ENCODE results near the gene MND1. TPM values are rescaled to one million over a fixed set of nuclear protein-coding genes. Genes with fewer than 3 reads are reported as not detected.

Gene MND1
- total and polyA plus RNA-seq, 12 donors: 0.36 to 9.5 (median 0.53) TPM; not detected in 3

GRCh38 chr4:153297116-153297515, 47.4 kb upstream of the MND1 start:
- Histone ChIP-seq H3K9me3 (replicated peaks in 1 of 3) (no peaks in the 10 kb centered on the region), H3K27ac (no peak overlapping the region), H3K4me3 (no peak overlapping the region), H3K36me3 (replicated peaks in 1 of 2) (peaks cover 0 to 14% of the 10 kb centered on the region in 2 donors), H3K4me1 (replicated peaks in 1 of 2) (peaks cover 0 to under 1% of the 10 kb centered on the region in 2 donors), H3K27me3 (no peaks in the 10 kb centered on the region)
- intact Hi-C loops (cut with DNase I): no loop called here
- TF ChIP-seq, protein P1, sequence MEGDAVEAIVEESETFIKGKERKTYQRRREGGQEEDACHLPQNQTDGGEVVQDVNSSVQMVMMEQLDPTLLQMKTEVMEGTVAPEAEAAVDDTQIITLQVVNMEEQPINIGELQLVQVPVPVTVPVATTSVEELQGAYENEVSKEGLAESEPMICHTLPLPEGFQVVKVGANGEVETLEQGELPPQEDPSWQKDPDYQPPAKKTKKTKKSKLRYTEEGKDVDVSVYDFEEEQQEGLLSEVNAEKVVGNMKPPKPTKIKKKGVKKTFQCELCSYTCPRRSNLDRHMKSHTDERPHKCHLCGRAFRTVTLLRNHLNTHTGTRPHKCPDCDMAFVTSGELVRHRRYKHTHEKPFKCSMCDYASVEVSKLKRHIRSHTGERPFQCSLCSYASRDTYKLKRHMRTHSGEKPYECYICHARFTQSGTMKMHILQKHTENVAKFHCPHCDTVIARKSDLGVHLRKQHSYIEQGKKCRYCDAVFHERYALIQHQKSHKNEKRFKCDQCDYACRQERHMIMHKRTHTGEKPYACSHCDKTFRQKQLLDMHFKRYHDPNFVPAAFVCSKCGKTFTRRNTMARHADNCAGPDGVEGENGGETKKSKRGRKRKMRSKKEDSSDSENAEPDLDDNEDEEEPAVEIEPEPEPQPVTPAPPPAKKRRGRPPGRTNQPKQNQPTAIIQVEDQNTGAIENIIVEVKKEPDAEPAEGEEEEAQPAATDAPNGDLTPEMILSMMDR (IDR thresholded peaks at IDR 0.05): no peak
- DNase-seq: no peak
- 89 to 95% (median 91%) methylated on average over 5 to 8 of the region's 8 CpGs for WGBS, 4 donors

DNA sequence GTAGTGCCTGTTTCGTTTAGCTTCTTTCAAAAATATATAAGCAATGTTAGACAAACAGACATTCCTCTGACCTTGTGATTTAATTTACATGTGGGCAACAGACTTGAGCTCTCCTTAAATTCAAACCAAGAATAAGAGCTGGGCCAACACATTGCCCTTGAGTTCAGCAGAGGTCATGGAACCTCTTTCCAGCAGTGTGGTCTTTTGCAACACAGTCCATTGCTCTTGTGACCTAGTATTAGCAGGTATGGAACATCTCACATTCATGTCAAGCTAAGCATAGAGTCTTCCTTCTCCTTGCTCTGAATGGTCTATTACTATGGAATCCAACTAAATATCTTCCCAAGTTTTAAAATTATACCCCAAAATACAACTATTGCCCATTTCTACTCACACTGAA, 33.7 kb upstream of the MND1 start:
- H3K36me3 ChIP-seq (replicated peaks in 1 of 2): no peaks in the 10 kb centered on the region
- intact Hi-C loops (cut with DNase I): loop anchor here in 1 of 2 donors (10.0 kb wide), 1 partner anchor 56 kb away; no protein-coding TSS in a partner anchor

GRCh38 chr4:153314915-153315314, 29.6 kb upstream of the MND1 start:
- TF ChIP-seq POLR2A (IDR thresholded peaks at IDR 0.05): no peak
- TF ChIP-seq, protein P1 (IDR thresholded peaks at IDR 0.05): no peak
- Histone ChIP-seq H3K36me3 (replicated peaks in 1 of 2) (peaks cover 0 to 7% of the 10 kb centered on the region in 2 donors), H3K9me3 (replicated peaks in 1 of 3) (no peaks in the 10 kb centered on the region), H3K4me3 (no peak overlapping the region), H3K27ac (no peak overlapping the region), H3K27me3 (no peaks in the 10 kb centered on the region), H3K4me1 (replicated peaks in 1 of 2) (no peaks in the 10 kb centered on the region)
- intact Hi-C loops (cut with DNase I): loop anchor here (5.0 to 10.0 kb wide), 3 partner anchors 60 to 173 kb away; no protein-coding TSS in a partner anchor
- DNase-seq: no peak
- WGBS, 4 donors: 86 to 96% (median 92%) methylated on average over 1 of the region's 1 CpG

More for the DNA sequence above, 33.7 kb upstream of the MND1 start:
- no peak overlapping the region for H3K4me3 ChIP-seq
- WGBS, 4 donors: 90 to 96% (median 94%) methylated on average over 1 of the region's 1 CpG
- DNase-seq: no peak
- no peaks in the 10 kb centered on the region for H3K4me1 ChIP-seq (replicated peaks in 1 of 2)
- H3K9me3 ChIP-seq (replicated peaks in 1 of 3): no peaks in the 10 kb centered on the region
- H3K27ac ChIP-seq: no peak overlapping the region
- no peaks in the 10 kb centered on the region for H3K27me3 ChIP-seq
- TF ChIP-seq, protein P1 (IDR thresholded peaks at IDR 0.05): no peak
- no peak for TF ChIP-seq POLR2A (IDR thresholded peaks at IDR 0.05)

- Histone ChIP-seq H3K27ac (no peak overlapping the region), H3K27me3 (no peaks in the 10 kb centered on the region), H3K4me3 (no peak overlapping the region), H3K36me3 (replicated peaks in 1 of 2) (peaks cover 0 to 7% of the 10 kb centered on the region in 2 donors), H3K4me1 (replicated peaks in 1 of 2) (no peaks in the 10 kb centered on the region), H3K9me3 (replicated peaks in 1 of 3) (no peaks in the 10 kb centered on the region)
- intact Hi-C loops (cut with DNase I): loop anchor here (5.0 to 10.0 kb wide), 3 partner anchors 64 to 177 kb away; no protein-coding TSS in a partner anchor
- TF ChIP-seq, protein P1 (IDR thresholded peaks at IDR 0.05): peak; percentile 63 to 76 (median 71)
- TF ChIP-seq POLR2A (IDR thresholded peaks at IDR 0.05): no peak
- DNase-seq: peak in 4 of 7 donors; percentile 23 to 59 (median 42)
- WGBS, 4 donors: 66 to 79% (median 75%) methylated on average over 2 of the region's 2 CpGs
Observed at GRCh38 chr4:153318696-153319320, 25.7 kb upstream of the MND1 start.
